NCI-H1105 treated with DMSO at 0.1 percent for 48 hours (cell line): ENCODE results near the gene NR4A3.

ENCODE experiments used
- DNase-seq: peaks from one replicate; lab custom pipeline; 2025; lab: John Stamatoyannopoulos, UW

The NR4A3 gene

GRCh38 chr9:99814359-99814758 lies 7.3 kb upstream of the NR4A3 start:
- DNase-seq: no peak

DNA sequence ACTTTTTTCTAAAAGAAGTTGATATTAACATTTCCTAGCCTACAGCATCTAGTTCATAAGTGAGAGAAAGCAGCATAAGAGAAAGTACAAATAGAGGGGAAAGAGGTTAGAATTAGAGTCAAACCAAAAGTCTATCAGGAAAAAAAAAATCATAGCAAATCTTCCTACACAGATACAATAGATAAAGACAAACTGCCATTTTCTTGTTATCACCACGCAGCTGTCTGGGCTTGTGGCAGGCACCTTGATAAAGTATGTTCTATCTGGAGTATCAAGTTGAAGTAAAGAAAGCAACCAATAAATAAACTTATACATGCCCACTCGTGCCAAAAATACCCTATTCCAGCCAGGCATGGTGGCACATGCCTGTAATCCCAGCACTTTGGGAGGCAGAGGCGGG lies 5.3 kb upstream of the NR4A3 start:
- no peak for DNase-seq

- DNase-seq: peak; percentile 6
Observed at GRCh38 chr9:99818500-99818899, 3.2 kb upstream of the NR4A3 start.

- peak; percentile 67 for DNase-seq
Observed at GRCh38 chr9:99819123-99819855, 2.4 kb upstream of the NR4A3 start.

GRCh38 chr9:99819856-99820684 lies 1.6 kb upstream of the NR4A3 start:
- DNase-seq: peak; percentile 85

DNA sequence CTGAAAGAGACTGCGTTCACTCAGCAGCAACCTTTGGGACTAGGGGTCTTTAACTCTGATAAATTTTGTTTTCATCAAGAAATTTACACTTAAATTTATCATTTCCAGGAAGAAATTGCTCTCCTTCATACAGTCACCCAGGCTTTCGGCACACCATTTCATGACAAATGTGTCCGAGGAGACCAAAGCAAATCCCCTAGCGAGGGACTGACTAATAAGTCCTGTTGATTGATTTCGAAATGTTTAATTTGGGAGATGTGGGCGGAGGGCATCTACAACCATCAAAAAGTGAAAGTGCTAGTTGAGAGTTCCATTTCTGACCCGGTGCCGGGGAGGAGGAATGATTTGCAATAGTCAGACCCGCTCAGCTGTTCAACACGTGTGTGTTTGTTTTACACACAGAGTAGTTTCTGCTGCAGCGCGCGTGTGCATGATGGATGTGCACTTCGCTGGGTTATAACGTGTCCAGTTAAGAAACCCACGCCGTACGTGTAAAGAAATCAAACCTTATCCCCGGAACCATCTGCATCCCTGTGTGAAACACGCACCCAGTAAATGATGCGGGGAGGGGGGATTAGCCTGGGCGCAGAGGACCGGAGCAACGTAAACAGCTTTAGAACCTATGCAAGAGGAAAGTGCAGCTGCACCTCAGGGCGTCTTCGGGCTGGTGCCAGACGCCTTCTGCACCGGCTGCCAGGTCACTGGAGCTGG lies 845 bp upstream of the NR4A3 start:
- peak; percentile 48 for DNase-seq

- DNase-seq: no peak
Observed at GRCh38 chr9:99822109-99822805, 572 bp downstream of the NR4A3 start.

GRCh38 chr9:99822806-99823591 lies 1.3 kb downstream of the NR4A3 start:
- DNase-seq: peak; percentile 46

- peak; percentile 7 for DNase-seq
Observed at GRCh38 chr9:99823681-99824377, 2.1 kb downstream of the NR4A3 start.

- DNase-seq: no peak
Observed at GRCh38 chr9:99824378-99825171, 2.9 kb downstream of the NR4A3 start.

DNA sequence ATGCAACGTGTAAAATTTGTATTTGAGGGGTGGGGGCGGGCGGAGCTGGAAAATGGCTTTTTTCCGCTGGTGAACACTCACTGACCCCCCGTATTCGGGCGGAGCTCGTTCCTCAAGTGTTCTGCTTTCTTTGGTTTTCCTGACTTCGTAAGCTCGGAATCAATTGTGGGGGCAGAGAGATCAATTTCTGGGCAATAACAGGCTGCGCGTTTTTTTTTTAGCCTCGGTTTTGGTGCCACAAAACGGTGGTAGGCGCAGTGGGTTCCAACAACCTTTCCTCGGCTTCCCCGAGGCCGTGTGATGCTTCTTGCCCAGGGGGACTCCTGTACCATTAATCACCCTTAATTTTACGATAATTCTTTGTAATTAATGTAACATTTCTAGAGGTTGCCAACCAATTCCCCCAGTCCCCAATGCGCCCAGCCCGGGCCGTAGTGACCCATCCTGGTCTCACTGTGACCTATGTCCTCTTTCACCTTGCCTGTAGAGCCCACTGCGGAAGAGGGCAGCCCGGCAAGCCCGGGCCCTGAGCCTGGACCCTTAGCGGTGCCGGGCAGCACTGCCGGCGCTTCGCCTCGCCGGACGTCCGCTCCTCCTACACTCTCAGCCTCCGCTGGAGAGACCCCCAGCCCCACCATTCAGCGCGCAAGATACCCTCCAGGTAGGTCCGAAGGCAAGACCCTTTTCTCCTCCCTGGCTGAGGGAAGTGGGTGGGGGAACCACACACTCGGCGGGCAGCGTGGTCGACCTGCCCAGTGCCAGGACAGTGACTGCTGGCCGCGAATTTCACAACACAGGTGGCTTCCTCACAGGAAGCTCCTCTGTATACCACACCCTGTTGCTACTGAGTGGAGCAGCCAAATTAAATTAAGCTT lies 3.7 kb downstream of the NR4A3 start:
- DNase-seq: no peak

DNA sequence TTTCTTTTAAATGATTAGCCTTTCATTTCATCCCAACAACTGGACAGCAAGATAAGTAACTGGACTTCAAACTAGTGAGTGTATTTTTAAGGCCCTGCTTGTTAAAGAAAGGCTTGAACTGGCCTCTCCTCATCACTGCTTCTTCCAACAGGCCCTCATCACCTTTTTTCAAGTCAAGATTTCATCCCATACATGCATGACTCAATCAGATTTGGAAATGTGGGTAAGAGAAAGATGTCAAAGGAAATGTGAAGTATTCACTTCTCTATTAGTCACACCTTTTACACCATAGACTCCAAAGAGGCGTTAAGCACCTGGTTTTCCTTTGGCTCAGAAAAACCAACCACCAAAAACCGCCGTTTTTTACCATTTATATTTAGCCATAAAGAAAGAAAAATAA lies 4.9 kb downstream of the NR4A3 start:
- DNase-seq: no peak

DNA sequence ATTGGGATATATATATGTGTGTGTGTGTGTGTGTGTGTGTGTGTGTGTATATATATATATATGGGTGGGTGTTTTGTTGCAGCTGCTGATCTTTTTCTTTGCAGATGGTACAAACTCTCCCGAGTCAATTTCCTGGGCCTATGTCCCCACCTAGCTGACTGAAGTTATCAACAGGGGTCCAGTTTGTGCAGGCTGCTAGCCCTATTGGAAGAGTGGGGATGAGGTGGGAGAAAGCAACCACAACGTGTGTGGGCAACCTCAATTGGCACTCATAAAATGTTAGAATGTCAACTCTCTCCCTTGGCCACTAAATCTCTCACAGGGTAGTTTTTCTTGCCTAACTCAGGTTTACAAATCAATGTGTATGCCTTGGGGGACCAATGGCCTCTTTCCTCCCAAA lies 5.6 kb downstream of the NR4A3 start:
- DNase-seq: no peak

GRCh38 chr9:99828054-99828416 lies 6.3 kb downstream of the NR4A3 start:
- DNase-seq: no peak

GRCh38 chr9:99828417-99829176 lies 6.9 kb downstream of the NR4A3 start:
- DNase-seq: no peak

DNA sequence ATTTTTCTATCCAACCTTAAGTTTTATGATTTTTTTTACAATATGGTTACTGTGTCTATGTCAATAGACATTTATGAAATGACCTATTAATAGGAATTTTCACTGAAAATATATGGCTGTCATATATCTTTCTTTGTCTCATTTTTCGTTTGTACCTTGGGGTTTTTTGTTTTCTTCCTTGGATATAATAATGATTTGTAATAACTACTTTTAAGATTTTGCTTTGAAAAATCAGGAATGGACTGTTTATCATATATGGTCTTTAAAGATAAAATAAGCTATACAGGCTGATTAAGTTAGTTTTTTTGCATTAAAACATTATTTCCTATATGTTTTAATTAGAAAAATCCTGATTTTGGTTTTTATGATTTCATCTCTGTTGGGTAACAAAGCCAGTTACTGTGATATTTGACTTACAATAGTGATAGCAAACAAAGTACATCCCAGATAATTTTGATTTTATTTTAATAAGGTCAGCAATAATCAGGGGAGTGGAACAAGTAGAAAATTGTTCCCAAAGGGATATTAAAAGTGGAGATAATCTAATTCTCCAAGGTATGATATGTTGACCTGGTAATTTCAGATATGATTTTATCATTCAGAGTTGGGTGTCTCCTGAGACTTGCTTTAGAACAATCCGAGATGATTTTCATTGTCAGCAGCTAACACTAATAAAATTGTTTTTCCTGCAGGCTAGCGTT lies 10.3 kb downstream of the NR4A3 start:
- DNase-seq: no peak

DNA sequence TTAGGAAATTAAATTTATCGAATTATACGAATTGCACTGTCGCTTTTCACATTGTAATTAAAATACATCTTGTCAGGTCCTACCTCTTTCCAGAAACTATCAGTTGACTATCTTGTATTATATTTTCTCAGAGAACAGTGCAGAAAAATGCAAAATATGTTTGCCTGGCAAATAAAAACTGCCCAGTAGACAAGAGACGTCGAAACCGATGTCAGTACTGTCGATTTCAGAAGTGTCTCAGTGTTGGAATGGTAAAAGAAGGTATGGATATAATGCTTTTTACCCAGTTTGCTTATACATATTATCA lies 10.8 kb downstream of the NR4A3 start:
- DNase-seq: no peak

- no peak for DNase-seq
Observed at GRCh38 chr9:99833735-99834134, 12.1 kb downstream of the NR4A3 start.
